ENCODE data around the gene SEMA6C. TPM values are rescaled to one million over a fixed set of nuclear protein-coding genes. Genes with fewer than 3 reads are reported as not detected.

SEMA6C gene
- polyA plus RNA-seq, 3 donors: 0.39 to 1.4 (median 0.97) TPM

GRCh38 chr1:151192047-151192446 lies 45.6 kb upstream of the SEMA6C start:
- Histone ChIP-seq H3K27me3 (ENCODE audit: control insufficient read depth in 2 of 2, insufficient read depth in 2 of 2, low read length in 2 of 2) (peaks cover 0 to 2% of the 10 kb centered on the region in 2 donors), H3K9me3 (replicated peaks in 1 of 2; ENCODE audit: control insufficient read depth in 1 of 2, insufficient read depth in 1 of 2, low read length in 2 of 2) (no peaks in the 10 kb centered on the region)

More at GRCh38 chr1:151192047-151192446, 45.6 kb upstream of the SEMA6C start:
- Histone ChIP-seq H3K36me3 (replicated peaks in 1 of 2; ENCODE audit: control insufficient read depth in 1 of 2, insufficient read depth in 2 of 2, low read length in 2 of 2) (no peaks in the 10 kb centered on the region), H3K79me2 (ENCODE audit: insufficient read depth, low read length) (peaks cover 31% of the 10 kb centered on the region), H3K9ac (ENCODE audit: insufficient read depth, low read length, poor library complexity, severe bottlenecking) (no peak overlapping the region), H3K4me2 (replicated peaks; ENCODE audit: extremely low read depth, low read length, poor library complexity, severe bottlenecking) (no peak overlapping the region), H3K4me1 (ENCODE audit: control insufficient read depth in 1 of 2, insufficient read depth in 2 of 2, low read length in 2 of 2) (peaks cover 18 to 23% of the 10 kb centered on the region in 2 donors), H3K27ac (ENCODE audit: low read depth in 1 of 2, low read length in 2 of 2) (no peak overlapping the region), H3K4me3 (replicated peaks in 1 of 3; ENCODE audit: low read depth in 2 of 3, low read length in 3 of 3) (no peak overlapping the region), H2AFZ (ENCODE audit: insufficient read depth, low read depth, low read length, poor library complexity, severe bottlenecking) (no peak overlapping the region), H4K20me1 (ENCODE audit: insufficient read depth, low read length) (no peaks in the 10 kb centered on the region)
- Mint-ChIP-seq H3K9me3 (peaks cover 0 to 3% (median 0%) of the 10 kb centered on the region in 7 donors), H3K4me3 (no peak overlapping the region), H3K4me1 (peaks cover 28% of the 10 kb centered on the region), H3K36me3 (peaks cover 0 to 2% of the 10 kb centered on the region in 2 donors), H3K27me3 (ENCODE audit: low read depth in 3 of 3) (peaks cover 7 to 14% (median 11%) of the 10 kb centered on the region in 3 donors), H3K27ac (no peak overlapping the region)
- TF ChIP-seq CTCF (IDR thresholded peaks at IDR 0.05): no peak
- intact Hi-C loops (cut with micrococcal nuclease): loop anchor here in 1 of 2 donors (10.0 kb wide), 1 partner anchor 213 kb away; no protein-coding TSS in a partner anchor
- no peak for DNase-seq
- 57% methylated on average over 1 of the region's 7 CpGs for WGBS (ENCODE audit: insufficient coverage)

Measured in CD14-positive monocyte (primary cell).